GM18526 (cell line): ENCODE results near the gene CUBN.

ENCODE experiments used
- POLR2A ChIP-seq: IDR thresholded peaks from 3 replicates; pipeline ENCODE4 v1.6.1; 2011; ENCODE audit not compliant: insufficient read length; ENCODE audit errors: extremely low read depth

CUBN gene

GRCh38 chr10:16941067-16941466, 188.5 kb downstream of the CUBN start:
- TF ChIP-seq POLR2A, result no peak

DNA sequence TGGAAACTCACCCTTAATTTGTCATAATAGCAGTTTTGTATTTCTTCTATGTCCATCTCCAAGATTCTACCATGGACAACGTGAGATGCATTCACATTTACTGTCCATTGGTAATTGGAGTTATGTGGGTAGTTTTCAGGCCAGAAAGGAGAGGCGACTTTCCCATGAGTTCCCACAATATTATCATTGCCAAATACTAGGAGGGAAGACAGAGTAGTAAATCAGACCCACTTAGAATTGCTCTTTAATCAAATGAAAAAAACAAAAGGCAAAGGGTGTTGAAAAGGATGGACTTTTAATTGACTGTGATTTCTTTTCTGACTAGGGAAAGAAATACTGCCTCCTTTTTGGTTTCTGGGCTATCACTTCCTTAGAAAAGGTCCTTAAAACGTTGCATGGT, 190.7 kb downstream of the CUBN start:
- TF ChIP-seq POLR2A, result no peak

DNA sequence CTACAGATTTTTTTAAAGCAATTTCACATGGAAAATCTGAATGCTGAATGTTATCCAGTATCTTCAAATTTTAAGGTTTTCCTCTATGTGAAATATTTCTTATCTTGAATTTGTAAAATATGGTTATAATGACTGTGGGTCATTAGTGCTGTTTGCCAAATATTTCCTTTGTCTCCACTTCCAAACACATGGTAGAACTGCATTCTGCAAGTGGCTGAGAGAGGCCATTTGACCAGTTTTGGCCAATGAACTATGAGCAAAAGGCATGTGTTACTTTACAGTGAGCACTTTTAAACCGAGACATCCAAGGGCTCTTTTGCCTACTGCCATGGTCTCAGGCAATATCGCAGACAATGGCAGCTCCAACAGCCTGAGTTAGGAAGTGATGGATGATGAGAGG, 195.2 kb downstream of the CUBN start:
- no peak for TF ChIP-seq POLR2A

- TF ChIP-seq POLR2A, result no peak
Measured at GRCh38 chr10:16933783-16934182, 195.8 kb downstream of the CUBN start.

- TF ChIP-seq POLR2A, result no peak
Measured at GRCh38 chr10:16931930-16932329, 197.7 kb downstream of the CUBN start.

DNA sequence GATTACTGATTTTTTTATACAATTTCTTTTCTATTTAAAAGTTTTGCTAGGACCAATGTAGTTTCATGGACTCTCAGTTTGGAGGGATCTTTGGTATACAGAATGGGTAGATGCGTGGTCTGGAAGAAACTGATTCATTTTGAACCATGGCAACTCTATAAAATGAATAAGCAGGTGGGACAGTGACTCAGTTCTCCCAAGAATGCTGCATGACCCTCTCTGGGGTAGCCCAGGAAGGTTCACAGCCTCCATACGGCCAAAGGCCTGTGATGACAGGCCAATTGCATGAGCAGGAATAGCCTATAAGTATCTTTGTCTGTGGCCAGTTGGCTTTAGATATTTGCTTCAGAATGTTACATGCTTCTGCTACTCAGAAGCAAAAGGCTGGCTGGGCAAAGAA, 199.1 kb downstream of the CUBN start:
- TF ChIP-seq POLR2A, result no peak

- TF ChIP-seq POLR2A, result no peak
Measured at GRCh38 chr10:16929069-16929468, 200.5 kb downstream of the CUBN start.

DNA sequence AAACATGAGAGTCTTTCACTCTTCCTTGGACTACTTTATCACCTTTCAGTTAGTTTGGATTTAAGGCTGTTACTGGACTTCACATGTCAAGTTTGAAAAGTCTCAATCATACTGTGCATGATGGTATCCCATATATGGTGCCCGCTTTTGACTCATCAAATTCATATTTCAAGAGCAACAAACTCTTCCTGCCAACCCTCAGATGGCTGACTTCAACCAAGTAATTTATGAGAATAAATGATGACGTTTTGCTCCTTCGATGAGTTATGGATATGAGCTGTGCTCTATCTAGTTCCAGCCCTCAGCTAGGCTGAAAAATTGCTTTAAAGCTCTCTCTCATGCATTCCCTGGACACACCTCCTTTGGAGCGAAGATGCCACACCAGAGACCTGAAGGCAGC, 202.1 kb downstream of the CUBN start:
- TF ChIP-seq POLR2A, result no peak

GRCh38 chr10:16923726-16924125, 205.9 kb downstream of the CUBN start:
- TF ChIP-seq POLR2A, result no peak

DNA sequence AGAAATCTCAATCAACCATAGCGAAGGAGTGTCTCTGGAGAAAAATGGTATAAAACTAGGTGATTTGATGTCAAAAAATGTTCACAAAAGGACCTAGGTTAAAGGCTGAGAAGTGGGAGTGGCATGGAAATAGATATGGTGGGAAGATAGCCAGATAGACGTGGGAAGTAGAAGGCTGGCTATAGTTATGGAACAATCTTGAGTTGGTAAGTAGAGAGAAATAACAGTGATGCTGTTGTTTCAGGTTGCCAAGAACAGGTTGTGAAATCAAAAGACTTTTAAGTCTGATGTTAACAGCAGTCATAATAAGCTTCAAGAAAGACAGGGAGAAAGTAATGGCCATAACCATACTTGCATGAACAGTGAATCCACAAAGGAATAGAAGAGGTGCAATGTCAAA, 206.3 kb downstream of the CUBN start:
- TF ChIP-seq POLR2A, result no peak

GRCh38 chr10:16919121-16919982, 210.3 kb downstream of the CUBN start:
- TF ChIP-seq POLR2A, result no peak

DNA sequence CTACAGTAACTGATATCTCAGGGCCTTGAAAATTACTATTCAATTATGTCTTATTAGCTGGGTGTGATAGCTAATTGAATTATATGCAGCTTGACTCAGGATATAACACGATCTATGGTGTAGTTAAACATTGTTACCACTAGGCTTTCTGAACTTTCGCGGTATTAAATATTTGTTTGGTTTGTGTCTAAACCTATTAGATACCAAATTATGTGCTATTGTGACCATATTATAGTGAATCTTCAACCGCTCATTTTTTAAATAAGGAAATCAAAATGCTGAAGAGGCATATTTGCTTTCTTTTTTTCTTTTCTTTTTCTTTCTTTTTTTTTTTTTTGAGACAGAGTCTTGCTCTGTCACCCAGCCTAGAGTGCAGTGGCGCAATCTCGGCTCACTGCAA, 213.1 kb downstream of the CUBN start:
- no peak for TF ChIP-seq POLR2A

DNA sequence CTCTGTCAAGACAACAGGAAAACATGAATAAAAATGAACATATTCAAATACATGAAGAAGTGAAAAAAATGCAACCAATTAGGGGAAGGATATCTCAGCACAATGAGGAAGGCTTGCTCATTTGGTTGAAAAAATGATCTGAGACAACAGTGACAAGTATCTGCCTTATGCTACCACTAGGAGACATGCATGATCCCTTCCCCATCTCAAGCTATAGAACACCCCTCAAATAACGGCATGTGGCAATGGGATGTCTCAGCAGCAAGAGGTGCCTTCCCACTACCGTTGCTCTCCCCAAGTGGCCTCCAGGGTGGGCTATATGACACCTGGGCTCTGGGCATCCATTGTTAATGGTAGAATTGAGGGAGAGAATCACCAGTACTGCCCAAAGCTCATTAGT, 214.3 kb downstream of the CUBN start:
- TF ChIP-seq POLR2A, result no peak

DNA sequence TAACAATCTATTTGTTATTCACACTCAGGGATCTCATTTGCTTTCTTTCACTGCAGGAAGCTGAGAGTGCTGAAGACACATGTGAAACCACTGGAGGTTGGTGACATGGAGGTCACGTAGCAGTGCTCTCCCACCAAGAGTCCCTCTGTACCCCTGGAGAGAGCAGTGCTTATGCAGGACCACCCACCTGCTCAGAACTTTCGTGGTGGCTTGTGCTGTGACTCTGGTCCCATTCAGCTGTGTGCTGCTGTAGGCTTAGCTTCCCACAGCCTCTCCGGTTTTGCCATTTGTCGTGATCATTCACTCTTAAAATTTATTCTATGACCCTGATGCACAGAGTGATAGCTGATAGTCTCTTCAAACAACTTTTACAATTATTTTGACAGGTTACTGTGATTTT, 216.3 kb downstream of the CUBN start:
- TF ChIP-seq POLR2A, result no peak

DNA sequence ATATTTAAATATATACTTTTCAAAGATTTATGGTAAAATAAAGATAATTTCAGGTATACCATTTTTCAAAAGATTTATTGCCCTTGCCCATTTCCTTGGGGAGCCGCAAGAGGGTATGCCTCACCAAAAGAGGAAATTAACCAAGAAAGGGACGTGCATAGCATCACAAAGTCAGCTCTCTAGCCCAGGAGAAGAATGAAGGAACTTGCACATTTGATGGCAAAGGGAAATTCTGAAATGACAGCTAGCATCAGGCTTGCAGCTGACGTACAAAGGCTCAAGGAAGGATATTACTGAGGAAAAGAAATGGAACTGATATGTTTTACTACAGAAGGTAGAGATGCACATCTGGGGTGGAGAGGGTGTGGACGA, 218.8 kb downstream of the CUBN start:
- no peak for TF ChIP-seq POLR2A

DNA sequence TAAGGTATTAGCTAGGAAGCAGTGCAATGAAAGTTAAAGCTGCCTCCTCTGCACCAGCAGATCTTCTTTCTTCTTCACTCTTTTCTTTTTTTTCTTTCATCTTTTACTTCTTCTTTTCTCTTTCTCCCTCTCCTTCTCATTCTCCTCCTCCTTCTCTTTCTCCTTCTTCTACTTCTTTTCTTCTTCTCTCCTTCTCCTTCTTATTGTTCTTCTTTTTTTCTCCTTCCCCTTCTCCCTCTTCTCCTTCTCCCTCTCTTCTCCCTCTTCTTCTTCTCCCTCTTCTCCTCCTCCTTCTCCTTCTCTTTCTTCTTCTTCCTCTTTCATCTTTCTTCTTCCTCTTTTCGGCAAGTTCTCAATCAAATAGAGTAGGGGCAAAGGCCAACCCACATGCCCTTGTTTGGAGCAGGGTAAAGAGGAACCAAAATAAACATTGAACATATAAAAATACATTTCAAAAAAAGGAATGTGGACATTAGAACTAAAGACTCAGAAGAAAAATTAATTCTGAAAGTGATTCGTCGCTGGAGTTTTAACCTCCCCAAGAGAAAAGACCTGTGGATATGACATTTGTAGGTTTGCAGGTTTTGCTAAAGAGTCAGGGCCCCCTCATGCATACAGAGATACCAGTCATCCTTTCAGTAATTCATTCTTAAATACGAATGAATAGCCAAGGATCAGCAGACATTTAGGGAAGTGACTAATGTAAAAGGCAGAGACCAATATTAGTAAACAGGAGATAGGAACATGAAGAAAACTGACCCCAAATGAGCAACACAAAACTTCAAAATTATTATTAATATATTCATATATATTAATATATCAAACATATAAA, 219.4 kb downstream of the CUBN start:
- TF ChIP-seq POLR2A, result no peak
